CD14-positive monocyte (primary cell): ENCODE measurements around the gene ABHD4. TPM values are rescaled to one million over a fixed set of nuclear protein-coding genes. Genes with fewer than 3 reads are reported as not detected.

ENCODE experiments used
- DNase-seq, 3 donors: peaks; one replicate each; pipeline ENCODE4 v3.0.0-alpha.2; 2011 to 2022
- H2AFZ ChIP-seq: 2 replicates; pipeline ENCODE4 v1.6.0; 2012; ENCODE audit warnings: mild to moderate bottlenecking, low read depth, low read length, inconsistent platforms; ENCODE audit not compliant: insufficient read depth, poor library complexity, severe bottlenecking
- H3K27ac ChIP-seq, 2 donors: 1 replicate in 1 of 2; 2 replicates in 1 of 2; pipeline ENCODE4 v1.5.1; 2012 to 2013; ENCODE audit warnings: low read length in 2 of 2, control low read depth in 1 of 2, inconsistent platforms in 1 of 2, low read depth in 1 of 2, mild to moderate bottlenecking in 1 of 2
- H3K27me3 ChIP-seq, 2 donors: one replicate each; pipeline versions ENCODE4 v1.6.0 to v1.6.1; 2011 to 2013; ENCODE audit warnings: low read length in 2 of 2; ENCODE audit not compliant: control insufficient read depth in 2 of 2, insufficient read depth in 2 of 2
- H3K36me3 ChIP-seq, 2 donors: replicated peaks in 1 of 2; 1 replicate in 1 of 2; 2 replicates in 1 of 2; pipeline versions ENCODE4 v1.5.1 to v1.6.1; 2012 to 2013; ENCODE audit warnings: low read length in 2 of 2, control low read depth in 1 of 2, inconsistent platforms in 1 of 2, mild to moderate bottlenecking in 1 of 2; ENCODE audit not compliant: insufficient read depth in 2 of 2, control insufficient read depth in 1 of 2
- H3K4me1 ChIP-seq, 2 donors: 1 replicate in 1 of 2; 2 replicates in 1 of 2; pipeline versions ENCODE4 v1.5.1 to v1.6.1; 2012 to 2013; ENCODE audit warnings: low read length in 2 of 2, control low read depth in 1 of 2, inconsistent platforms in 1 of 2, mild to moderate bottlenecking in 1 of 2, moderate library complexity in 1 of 2; ENCODE audit not compliant: insufficient read depth in 2 of 2, control insufficient read depth in 1 of 2
- H3K4me2 ChIP-seq: replicated peaks from 2 replicates; pipeline ENCODE3; 2012; ENCODE audit warnings: low read length, moderate library complexity, mild to moderate bottlenecking; ENCODE audit not compliant: poor library complexity, severe bottlenecking; ENCODE audit errors: extremely low read depth
- H3K4me3 ChIP-seq, 3 experiments: fragments of 200-600 bp in 1 of 3; sonication (generic) in 1 of 3; replicated peaks in 1 of 3; 1 replicate in 2 of 3; 2 replicates in 1 of 3; pipeline ENCODE4 v1.5.1; 2011 to 2013; ENCODE audit warnings: low read length in 3 of 3, mild to moderate bottlenecking in 3 of 3, control low read depth in 2 of 3, low read depth in 2 of 3, inconsistent platforms in 1 of 3, moderate library complexity in 1 of 3
- H3K79me2 ChIP-seq: 2 replicates; pipeline ENCODE4 v1.6.0; 2012; ENCODE audit warnings: mild to moderate bottlenecking, control low read depth, inconsistent platforms, low read length, moderate library complexity; ENCODE audit not compliant: insufficient read depth
- H3K9ac ChIP-seq: 2 replicates; pipeline ENCODE4 v1.6.0; 2017; ENCODE audit warnings: low read length, mild to moderate bottlenecking; ENCODE audit not compliant: insufficient read depth, poor library complexity, severe bottlenecking
- H3K9me3 ChIP-seq, 2 donors: replicated peaks in 1 of 2; 1 replicate in 1 of 2; 2 replicates in 1 of 2; pipeline versions ENCODE4 v1.5.1 to v1.6.1; 2012 to 2013; ENCODE audit warnings: low read length in 2 of 2, control low read depth in 1 of 2; ENCODE audit not compliant: control insufficient read depth in 1 of 2, insufficient read depth in 1 of 2
- H4K20me1 ChIP-seq: 2 replicates; pipeline ENCODE4 v1.6.0; 2012; ENCODE audit warnings: mild to moderate bottlenecking, low read length, control low read depth, moderate library complexity; ENCODE audit not compliant: insufficient read depth
- H3K27ac Mint-ChIP-seq, 7 donors: one replicate each; pipeline ENCODE4 v1.8.0; 2020; ENCODE audit warnings: mild to moderate bottlenecking in 7 of 7, mixed read lengths in 7 of 7, moderate library complexity in 6 of 7, inconsistent platforms in 2 of 7
- H3K27me3 Mint-ChIP-seq, 3 donors: one replicate each; pipeline ENCODE4 v1.8.0; 2021 to 2022; ENCODE audit warnings: low read depth in 3 of 3, mild to moderate bottlenecking in 3 of 3, mixed read lengths in 3 of 3, moderate library complexity in 3 of 3, inconsistent platforms in 1 of 3
- H3K36me3 Mint-ChIP-seq, 2 donors: one replicate each; pipeline ENCODE4 v1.8.0; 2020; ENCODE audit warnings: mixed read lengths in 2 of 2, inconsistent platforms in 1 of 2, mild to moderate bottlenecking in 1 of 2
- H3K4me1 Mint-ChIP-seq: one replicate; pipeline ENCODE4 v1.8.0; 2020; ENCODE audit warnings: mild to moderate bottlenecking, mixed read lengths
- H3K4me3 Mint-ChIP-seq, 2 donors: one replicate each; pipeline ENCODE4 v1.8.0; 2020; ENCODE audit warnings: mild to moderate bottlenecking in 2 of 2, mixed read lengths in 2 of 2, moderate library complexity in 1 of 2
- H3K9me3 Mint-ChIP-seq, 7 donors: one replicate each; pipeline ENCODE4 v1.8.0; 2020 to 2022; ENCODE audit warnings: mixed read lengths in 7 of 7, mild to moderate bottlenecking in 6 of 7, moderate library complexity in 6 of 7, inconsistent platforms in 2 of 7
- CTCF ChIP-seq: fragments of 200-600 bp; IDR thresholded peaks from one replicate; pipeline ENCODE4 v1.8.0; 2022; ENCODE audit warnings: antibody characterized with exemption, mild to moderate bottlenecking
- WGBS: methylation state at CpG from one replicate; pipeline ENCODE4 v1.1.5; 2013; ENCODE audit warnings: missing lambda C conversion rate; ENCODE audit not compliant: insufficient coverage; 5-methylcytosine and 5-hydroxymethylcytosine counted together
- intact Hi-C, 2 donors: fragments of 100-400 bp; cut with micrococcal nuclease; formaldehyde crosslinking; loops; one replicate each; pipeline versions ENCODE4 v1.15.0 to v1.15.1; 2023
- polyA plus RNA-seq, 3 donors: library from polyadenylated mRNA; depleted of rRNA in 1 of 3; unstranded in 2 of 3; stranded (reverse) in 1 of 3; fragments of 300-500 nt in 2 of 3; fragments of >200 nt in 1 of 3; fragmentation: Illumina TruSeq in 2 of 3; gene quantifications; 1 replicate in 2 of 3; 2 replicates in 1 of 3; pipeline ENCODE4 v1.2.3, GENCODE V29; 2012 to 2021

Gene ABHD4
- polyA plus RNA-seq, 3 donors, result 9.4 to 13.4 (median 12.5) TPM

- peak overlapping the region; percentile 81 for H2AFZ ChIP-seq
- Mint-ChIP-seq H3K4me3 (peak overlapping the region; percentile 65 to 85), H3K36me3 (no peaks in the 10 kb centered on the region), H3K27ac (peak overlapping the region in 5 of 7 donors; percentile 68 to 91 (median 88)), H3K4me1 (peaks cover 29% of the 10 kb centered on the region), H3K9me3 (no peaks in the 10 kb centered on the region), H3K27me3 (peaks cover 0 to 3% (median 0%) of the 10 kb centered on the region in 3 donors)
- H3K4me1 ChIP-seq, result peaks cover 23 to 25% of the 10 kb centered on the region in 2 donors
- no peaks in the 10 kb centered on the region for H3K36me3 ChIP-seq
- TF ChIP-seq CTCF, result no peak
- peak; percentile 32 to 65 (median 44) for DNase-seq
- peak overlapping the region in 2 of 3 experiments; percentile 26 to 64 for H3K4me3 ChIP-seq
- H3K79me2 ChIP-seq, result no peaks in the 10 kb centered on the region
- no peaks in the 10 kb centered on the region for H4K20me1 ChIP-seq
- peak overlapping the region in 1 of 2 donors; percentile 47 for H3K27ac ChIP-seq
- H3K9ac ChIP-seq, result peak overlapping the region; percentile 66
- 1% methylated on average over 19 of the region's 28 CpGs for WGBS
- no peaks in the 10 kb centered on the region for H3K9me3 ChIP-seq
- no peaks in the 10 kb centered on the region for H3K27me3 ChIP-seq
- intact Hi-C loops, result no loop called here
- H3K4me2 ChIP-seq, result peak overlapping the region; percentile 71
These were observed 41.8 kb upstream of the ABHD4 start for GRCh38 chr14:22556021-22556989.

GRCh38 chr14:22556990-22557623 is 41.0 kb upstream of the ABHD4 start:
- peaks cover 18 to 25% of the 10 kb centered on the region in 2 donors for H3K4me1 ChIP-seq
- Mint-ChIP-seq H3K27ac (peak overlapping the region in 6 of 7 donors; percentile 68 to 89 (median 80)), H3K27me3 (peaks cover 0 to 3% (median 2%) of the 10 kb centered on the region in 3 donors), H3K9me3 (no peaks in the 10 kb centered on the region), H3K4me1 (peaks cover 28% of the 10 kb centered on the region), H3K36me3 (peaks cover 0 to 3% of the 10 kb centered on the region in 2 donors), H3K4me3 (peak overlapping the region; percentile 65 to 85)
- intact Hi-C loops, result no loop called here
- H3K36me3 ChIP-seq, result no peaks in the 10 kb centered on the region
- peak overlapping the region in 2 of 3 experiments; percentile 26 to 64 for H3K4me3 ChIP-seq
- H4K20me1 ChIP-seq, result no peaks in the 10 kb centered on the region
- peak overlapping the region; percentile 66 for H3K9ac ChIP-seq
- DNase-seq, result peak; percentile 70 to 80 (median 75)
- TF ChIP-seq CTCF, result peak; percentile 100
- peak overlapping the region; percentile 71 for H3K4me2 ChIP-seq
- no peaks in the 10 kb centered on the region for H3K27me3 ChIP-seq
- no peaks in the 10 kb centered on the region for H3K79me2 ChIP-seq
- peak overlapping the region; percentile 81 for H2AFZ ChIP-seq
- no peaks in the 10 kb centered on the region for H3K9me3 ChIP-seq
- WGBS, result 5% methylated on average over 18 of the region's 28 CpGs
- H3K27ac ChIP-seq, result peak overlapping the region in 1 of 2 donors; percentile 47
